Lower leg skin (tissue), 3 donors: Measurements from ENCODE around the gene CYTH1.

Source experiments
- CTCF ChIP-seq, 3 donors: fragments of 450-650 bp; IDR thresholded peaks; one replicate each; pipeline ENCODE4 v1.5.1; 2016; ENCODE audit warnings: antibody characterized with exemption in 3 of 3, mild to moderate bottlenecking in 3 of 3, moderate library complexity in 2 of 3
- POLR2A ChIP-seq, 2 donors: fragments of 450-650 bp; IDR thresholded peaks; one replicate each; pipeline ENCODE4 v1.6.1; 2016 to 2017; ENCODE audit warnings: antibody characterized with exemption in 2 of 2, mild to moderate bottlenecking in 1 of 2, moderate library complexity in 1 of 2

GRCh38 chr17:78826421-78826820 is 44.3 kb upstream of the CYTH1 start:
- TF ChIP-seq CTCF (IDR thresholded peaks at IDR 0.05), result no peak
- TF ChIP-seq POLR2A (IDR thresholded peaks at IDR 0.05), result no peak
